HEK293 (cell line): ENCODE measurements around the gene ISCU.

Source experiments
- PBX3 ChIP-seq: sonication (generic); formaldehyde crosslinking; IDR thresholded peaks from 2 replicates; pipeline ENCODE4 v1.8.1; 2022; ENCODE audit warnings: mild to moderate bottlenecking, moderate library complexity, missing genetic modification reagents
- ZNF449 ChIP-seq: fragments of 450-650 bp; formaldehyde crosslinking; IDR thresholded peaks from 2 replicates; pipeline ENCODE4 v1.5.1; 2017; ENCODE audit warnings: missing biosample characterization, mild to moderate bottlenecking, missing genetic modification characterization, moderate library complexity
- TF ChIP-seq, protein P1 (sequence below): fragments of 450-650 bp; formaldehyde crosslinking; IDR thresholded peaks from 2 replicates; pipeline ENCODE4 v1.5.1; 2016; ENCODE audit warnings: missing biosample characterization, missing genetic modification characterization

GRCh38 chr12:108581311-108582227 is 19.2 kb downstream of the ISCU start:
- TF ChIP-seq PBX3 (CRISPR knock-in tag) = no peak
- no peak for TF ChIP-seq ZNF449
- TF ChIP-seq, protein P1, sequence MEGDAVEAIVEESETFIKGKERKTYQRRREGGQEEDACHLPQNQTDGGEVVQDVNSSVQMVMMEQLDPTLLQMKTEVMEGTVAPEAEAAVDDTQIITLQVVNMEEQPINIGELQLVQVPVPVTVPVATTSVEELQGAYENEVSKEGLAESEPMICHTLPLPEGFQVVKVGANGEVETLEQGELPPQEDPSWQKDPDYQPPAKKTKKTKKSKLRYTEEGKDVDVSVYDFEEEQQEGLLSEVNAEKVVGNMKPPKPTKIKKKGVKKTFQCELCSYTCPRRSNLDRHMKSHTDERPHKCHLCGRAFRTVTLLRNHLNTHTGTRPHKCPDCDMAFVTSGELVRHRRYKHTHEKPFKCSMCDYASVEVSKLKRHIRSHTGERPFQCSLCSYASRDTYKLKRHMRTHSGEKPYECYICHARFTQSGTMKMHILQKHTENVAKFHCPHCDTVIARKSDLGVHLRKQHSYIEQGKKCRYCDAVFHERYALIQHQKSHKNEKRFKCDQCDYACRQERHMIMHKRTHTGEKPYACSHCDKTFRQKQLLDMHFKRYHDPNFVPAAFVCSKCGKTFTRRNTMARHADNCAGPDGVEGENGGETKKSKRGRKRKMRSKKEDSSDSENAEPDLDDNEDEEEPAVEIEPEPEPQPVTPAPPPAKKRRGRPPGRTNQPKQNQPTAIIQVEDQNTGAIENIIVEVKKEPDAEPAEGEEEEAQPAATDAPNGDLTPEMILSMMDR = no peak
